ENCODE data around the gene POTEG.
"Not testable (repeated sequence)": the region's sequence is repeated elsewhere in the genome, so short reads cannot be mapped to it uniquely, and the experiment has no call there.

- TF ChIP-seq EZH2 (IDR thresholded peaks at IDR 0.05; ENCODE audit: insufficient read depth, poor library complexity, severe bottlenecking); EZH2phosphoT487 (IDR thresholded peaks at IDR 0.05; ENCODE audit: insufficient read depth, low read depth): not testable (repeated sequence)
Measured at GRCh38 chr14:19482093-19482492, 48.0 kb upstream of the POTEG start.
